Activated T-cell treated with anti-CD3 and anti-CD28 coated beads for 48 hours (primary cell): Measurements from ENCODE around the gene PPP1R14B.
"Not testable (repeated sequence)": the region's sequence is repeated elsewhere in the genome, so short reads cannot be mapped to it uniquely, and the experiment has no call there.

ENCODE experiments used
- DNase-seq: peaks from one replicate; pipeline ENCODE4 v3.0.0-alpha.2; 2020; ENCODE audit warnings: low read depth

PPP1R14B gene

GRCh38 chr11:64260147-64260708 lies 13.5 kb upstream of the PPP1R14B start:
- DNase-seq = no peak

GRCh38 chr11:64259533-64260067 lies 12.9 kb upstream of the PPP1R14B start:
- DNase-seq = no peak

GRCh38 chr11:64258946-64259532 lies 12.3 kb upstream of the PPP1R14B start:
- DNase-seq = no peak

GRCh38 chr11:64258356-64258755 lies 11.6 kb upstream of the PPP1R14B start:
- no peak for DNase-seq

GRCh38 chr11:64256300-64256699 lies 9.6 kb upstream of the PPP1R14B start:
- DNase-seq = no peak

- DNase-seq = no peak
These were observed 8.7 kb upstream of the PPP1R14B start for GRCh38 chr11:64255135-64256128.

GRCh38 chr11:64254326-64254725 lies 7.6 kb upstream of the PPP1R14B start:
- DNase-seq = no peak

GRCh38 chr11:64253481-64253880 lies 6.7 kb upstream of the PPP1R14B start:
- no peak for DNase-seq

- DNase-seq = no peak
These were observed 6.3 kb upstream of the PPP1R14B start for GRCh38 chr11:64253043-64253442.

GRCh38 chr11:64252003-64252872 lies 5.5 kb upstream of the PPP1R14B start:
- no peak for DNase-seq

- DNase-seq = no peak
These were observed 4.9 kb upstream of the PPP1R14B start for GRCh38 chr11:64251753-64252002.

- peak; percentile 70 for DNase-seq
These were observed 4.4 kb upstream of the PPP1R14B start, which contains the start of gene PLCB3 for GRCh38 chr11:64251016-64251752. TSS of gene PLCB3 (plus strand) at chr11:64251530. CDS start at chr11:64251650, 120 bp downstream.

- DNase-seq = no peak
These were observed 3.8 kb upstream of the PPP1R14B start for GRCh38 chr11:64250415-64251015.

GRCh38 chr11:64249563-64250414 lies 3.0 kb upstream of the PPP1R14B start:
- no peak for DNase-seq

GRCh38 chr11:64249038-64249437 lies 2.3 kb upstream of the PPP1R14B start:
- no peak for DNase-seq

GRCh38 chr11:64248578-64248977 lies 1.8 kb upstream of the PPP1R14B start:
- DNase-seq = no peak

- DNase-seq = no peak
These were observed 1.2 kb upstream of the PPP1R14B start for GRCh38 chr11:64247729-64248531.

GRCh38 chr11:64246621-64246870 lies 197 bp downstream of the PPP1R14B start:
- DNase-seq = not testable (repeated sequence)
